HepG2 (cell line): Measurements from ENCODE around the gene KBTBD2. TPM values are rescaled to one million over a fixed set of nuclear protein-coding genes. Genes with fewer than 3 reads are reported as not detected.

Source experiments
- ELF1 ChIP-seq: sonication (generic); formaldehyde crosslinking; IDR thresholded peaks from 2 replicates; pipeline ENCODE4 v1.4.0; 2020; ENCODE audit warnings: missing genetic modification reagents
- ELF4 ChIP-seq: sonication (generic); formaldehyde crosslinking; IDR thresholded peaks from 2 replicates; pipeline ENCODE4 v1.5.0; 2020; ENCODE audit warnings: missing genetic modification reagents, mild to moderate bottlenecking, moderate library complexity, borderline replicate concordance
- FOXP1 ChIP-seq, 2 experiments: fragments of 450-650 bp in 1 of 2; IDR thresholded peaks; 2 replicates each; pipeline ENCODE4 v1.6.1; 2017 to 2018; ENCODE audit warnings: antibody characterized with exemption in 1 of 2
- GATAD2A ChIP-seq: IDR thresholded peaks from 2 replicates; pipeline ENCODE4 v1.6.1; 2016
- HNRNPH1 ChIP-seq: fragments of 200-400 bp; formaldehyde crosslinking; optimal IDR thresholded peaks from 2 replicates; pipeline ENCODE3; 2017; ENCODE audit warnings: mild to moderate bottlenecking, low read depth, low read length
- HNRNPL ChIP-seq: fragments of 200-400 bp; formaldehyde crosslinking; IDR thresholded peaks from 2 replicates; pipeline ENCODE4 v1.6.1; 2017; ENCODE audit warnings: mild to moderate bottlenecking, low read depth, low read length
- HOXA3 ChIP-seq: sonication (generic); formaldehyde crosslinking; IDR thresholded peaks from 2 replicates; pipeline ENCODE4 v1.5.0; 2020; ENCODE audit warnings: missing genetic modification reagents
- ISL2 ChIP-seq: sonication (generic); formaldehyde crosslinking; IDR thresholded peaks from 2 replicates; pipeline ENCODE4 v1.5.0; 2020; ENCODE audit warnings: missing genetic modification reagents
- KLF6 ChIP-seq: IDR thresholded peaks from 2 replicates; pipeline ENCODE4 v1.8.0; 2016; ENCODE audit warnings: missing biosample characterization, missing genetic modification reagents
- NONO ChIP-seq, 2 experiments: fragments of 450-650 bp in 1 of 2; sonication (generic) in 1 of 2; formaldehyde crosslinking in 1 of 2; IDR thresholded peaks in 1 of 2; conservative IDR thresholded peaks in 1 of 2; 2 replicates each; pipeline versions ENCODE4 v1.6.1 to v1.8.0; 2017 to 2022; ENCODE audit warnings: mild to moderate bottlenecking in 1 of 2, missing genetic modification reagents in 1 of 2, moderate library complexity in 1 of 2
- RAD21 ChIP-seq: fragments of 450-650 bp; formaldehyde crosslinking; IDR thresholded peaks from 2 replicates; pipeline ENCODE4 v1.5.0; 2020; ENCODE audit warnings: mild to moderate bottlenecking
- SIN3A ChIP-seq: IDR thresholded peaks from 2 replicates; pipeline ENCODE4 v1.6.1; 2011; ENCODE audit warnings: low read depth, mild to moderate bottlenecking, control low read depth, low read length, borderline replicate concordance
- TEAD3 ChIP-seq: optimal IDR thresholded peaks from 2 replicates; pipeline ENCODE3; 2016; ENCODE audit warnings: borderline replicate concordance
- TMF1 ChIP-seq: sonication (generic); formaldehyde crosslinking; IDR thresholded peaks from 2 replicates; pipeline ENCODE4 v1.8.1; 2022; ENCODE audit warnings: low read depth, missing genetic modification reagents
- ZBTB4 ChIP-seq: sonication (generic); formaldehyde crosslinking; IDR thresholded peaks from 2 replicates; pipeline ENCODE4 v1.4.0; 2020; ENCODE audit warnings: missing genetic modification reagents, mild to moderate bottlenecking, borderline replicate concordance
- ZMYM3 ChIP-seq: sonication (generic); formaldehyde crosslinking; IDR thresholded peaks from 2 replicates; pipeline ENCODE4 v1.5.1; 2020; ENCODE audit warnings: mild to moderate bottlenecking, missing genetic modification reagents
- ZNF264 ChIP-seq: sonication (generic); formaldehyde crosslinking; IDR thresholded peaks from 2 replicates; pipeline ENCODE4 v1.4.0; 2020; ENCODE audit warnings: missing genetic modification reagents
- ZNF556 ChIP-seq: sonication (generic); formaldehyde crosslinking; IDR thresholded peaks from 2 replicates; pipeline ENCODE4 v1.4.0; 2020; ENCODE audit warnings: mild to moderate bottlenecking, missing genetic modification reagents, borderline replicate concordance
- ZNF570 ChIP-seq: sonication (generic); formaldehyde crosslinking; IDR thresholded peaks from 2 replicates; pipeline ENCODE4 v1.4.0; 2020; ENCODE audit warnings: mild to moderate bottlenecking, missing genetic modification reagents, borderline replicate concordance
- ZNF761 ChIP-seq: sonication (generic); formaldehyde crosslinking; conservative IDR thresholded peaks from 2 replicates; pipeline ENCODE4 v1.4.0; 2020; ENCODE audit warnings: mild to moderate bottlenecking, missing genetic modification reagents
- ZNF788 ChIP-seq: sonication (generic); formaldehyde crosslinking; IDR thresholded peaks from 2 replicates; pipeline ENCODE4 v1.5.0; 2020; ENCODE audit warnings: mild to moderate bottlenecking, missing genetic modification reagents, borderline replicate concordance
- polyA plus RNA-seq, 8 experiments: library from polyadenylated mRNA; depleted of rRNA in 3 of 8; stranded (reverse) in 7 of 8; unstranded in 1 of 8; fragments of >200 nt; fragmentation: Illumina TruSeq in 4 of 8; extraction: Trizol in 4 of 8; gene quantifications; 2 replicates each; pipeline versions ENCODE4 v1.2.1 to v1.2.3, GENCODE V29; 2011 to 2016; ENCODE audit warnings: low read depth in 4 of 8, missing spikeins in 1 of 8, mixed read lengths in 1 of 8; ENCODE audit not compliant: insufficient read depth in 1 of 8
- total RNA-seq, 5 experiments: library from RNA; depleted of rRNA; stranded (reverse); fragments of >200 nt; fragmentation: Illumina TruSeq; extraction: Trizol; gene quantifications; 2 replicates each; pipeline ENCODE4 v1.2.3, GENCODE V29; 2016; ENCODE audit warnings: low read depth in 1 of 5
- TF ChIP-seq, protein P1 (sequence below): sonication (generic); formaldehyde crosslinking; IDR thresholded peaks from 2 replicates; pipeline ENCODE4 v1.4.0; 2020; ENCODE audit warnings: missing genetic modification reagents, borderline replicate concordance

The KBTBD2 gene
- total and polyA plus RNA-seq, 2 of the 13 experiments (the other 11 are each of a cell fraction or from before 2014, with no cell fraction given) = 24.0 to 25.2 TPM

DNA sequence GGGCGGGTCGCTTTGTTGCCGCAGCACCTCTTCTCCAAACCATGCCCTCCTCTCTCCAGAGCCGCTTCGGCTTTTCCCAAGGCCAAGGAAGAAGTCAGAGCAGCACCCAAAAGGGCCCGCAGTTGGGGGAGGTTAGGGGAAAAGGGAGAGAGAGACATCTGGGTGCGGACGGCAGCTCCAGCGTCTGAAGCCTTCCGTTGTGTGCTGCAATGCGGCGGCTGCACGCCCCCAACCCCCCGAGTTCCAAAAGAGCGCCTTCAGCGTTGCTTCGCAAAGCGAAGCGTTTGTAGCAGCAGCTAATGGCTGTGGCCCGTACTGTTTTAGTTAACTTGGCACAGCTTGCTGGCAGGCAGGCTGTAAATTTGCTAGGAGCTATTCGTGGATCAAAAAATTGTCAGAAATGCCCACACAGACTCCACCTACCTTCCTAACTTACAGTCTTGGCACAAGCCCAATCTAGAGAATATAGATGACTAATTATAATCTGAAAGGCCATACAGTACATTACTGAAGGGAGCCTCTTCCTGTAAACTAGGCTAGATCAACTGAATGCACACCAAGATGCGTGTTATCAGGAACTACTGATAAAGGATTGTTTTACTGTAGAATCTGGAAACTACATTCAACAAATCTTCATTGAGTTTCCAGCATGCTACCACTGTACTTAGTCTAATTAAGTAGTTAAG is 1.1 kb upstream of the KBTBD2 start (continued):
- TF ChIP-seq HNRNPL = peak; percentile 16; the same call in 1 of the 2 replicates
- no peak for TF ChIP-seq ZBTB4 (CRISPR knock-in tag)
- peak; percentile 3; the same call in 1 of the 2 replicates for TF ChIP-seq ISL2 (CRISPR knock-in tag)
- TF ChIP-seq ZNF761 (CRISPR knock-in tag) = no peak
- TF ChIP-seq ZMYM3 = no peak
- no peak for TF ChIP-seq ELF1
- TF ChIP-seq TMF1 = peak; percentile 34; the same call in 1 of the 2 replicates
- TF ChIP-seq GATAD2A = no peak
- no peak for TF ChIP-seq ZNF556
- TF ChIP-seq HOXA3 = no peak
- TF ChIP-seq ZNF570 (CRISPR knock-in tag) = no peak
- TF ChIP-seq, protein P1, sequence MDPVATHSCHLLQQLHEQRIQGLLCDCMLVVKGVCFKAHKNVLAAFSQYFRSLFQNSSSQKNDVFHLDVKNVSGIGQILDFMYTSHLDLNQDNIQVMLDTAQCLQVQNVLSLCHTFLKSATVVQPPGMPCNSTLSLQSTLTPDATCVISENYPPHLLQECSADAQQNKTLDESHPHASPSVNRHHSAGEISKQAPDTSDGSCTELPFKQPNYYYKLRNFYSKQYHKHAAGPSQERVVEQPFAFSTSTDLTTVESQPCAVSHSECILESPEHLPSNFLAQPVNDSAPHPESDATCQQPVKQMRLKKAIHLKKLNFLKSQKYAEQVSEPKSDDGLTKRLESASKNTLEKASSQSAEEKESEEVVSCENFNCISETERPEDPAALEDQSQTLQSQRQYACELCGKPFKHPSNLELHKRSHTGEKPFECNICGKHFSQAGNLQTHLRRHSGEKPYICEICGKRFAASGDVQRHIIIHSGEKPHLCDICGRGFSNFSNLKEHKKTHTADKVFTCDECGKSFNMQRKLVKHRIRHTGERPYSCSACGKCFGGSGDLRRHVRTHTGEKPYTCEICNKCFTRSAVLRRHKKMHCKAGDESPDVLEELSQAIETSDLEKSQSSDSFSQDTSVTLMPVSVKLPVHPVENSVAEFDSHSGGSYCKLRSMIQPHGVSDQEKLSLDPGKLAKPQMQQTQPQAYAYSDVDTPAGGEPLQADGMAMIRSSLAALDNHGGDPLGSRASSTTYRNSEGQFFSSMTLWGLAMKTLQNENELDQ = no peak
- no peak for TF ChIP-seq SIN3A
- TF ChIP-seq ZNF788 = no peak
- no peak for TF ChIP-seq HNRNPH1
- TF ChIP-seq NONO (IDR thresholded peaks at IDR 0.05) = no peak
- TF ChIP-seq NONO (CRISPR knock-in tag; conservative IDR thresholded peaks at IDR 0.05) = peak; percentile 20; the same call in 1 of the 2 replicates
- TF ChIP-seq FOXP1 (IDR thresholded peaks at IDR 0.05) = no peak
- TF ChIP-seq FOXP1 (CRISPR knock-in tag; IDR thresholded peaks at IDR 0.05) = 0 out of 2 replicates have a peak, but pooled peaks have one; percentile 20
- TF ChIP-seq ZNF264 = no peak
- TF ChIP-seq TEAD3 (CRISPR knock-in tag) = no peak
- 0 out of 2 replicates have a peak, but pooled peaks have one; percentile 7 for TF ChIP-seq KLF6 (CRISPR knock-in tag)
- TF ChIP-seq RAD21 (CRISPR knock-in tag) = peak; percentile 32
- no peak for TF ChIP-seq ELF4
